Stimulated activated naive CD8-positive, alpha-beta T cell treated with anti-CD3 and anti-CD28 coated beads, Interleukin-15, Interleukin-2, amounts not matched to agents 100 U/mL and 50 U/mL, for 24 hours (primary cell): ENCODE results near the gene NT5DC4.
A peak's percentile ranks its signal among the peaks of the same experiment; 100 is the strongest.

Experiments
- ATAC-seq: fragments of 150-1000 bp; cut with Tn5 transposase; one replicate; pipeline ENCODE4 v1.10.0; 2021
- DNase-seq: peaks from one replicate; pipeline ENCODE4 v3.0.0; 2021

Gene NT5DC4

DNA sequence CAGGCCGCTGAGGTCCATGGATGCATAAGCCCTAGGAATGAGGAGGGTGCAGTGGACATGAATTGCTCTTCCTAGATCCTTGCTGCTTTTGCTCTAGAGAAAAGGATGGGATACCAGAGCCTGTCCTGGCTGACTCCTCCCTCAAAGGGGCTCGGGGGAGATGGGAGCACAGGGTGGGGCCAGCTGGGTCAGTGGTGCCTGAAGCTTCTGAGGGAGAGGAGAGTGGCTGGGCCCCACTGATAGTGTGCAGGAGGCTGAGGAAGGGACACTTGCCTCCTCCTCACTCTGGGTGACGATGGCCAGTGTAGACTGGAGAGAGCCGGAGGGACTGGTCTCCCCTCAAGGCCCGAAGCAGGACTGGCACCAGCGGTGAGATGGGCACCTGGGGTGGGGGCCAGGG lies at the start of gene NT5DC4:
NT5DC4 (plus strand) TSS at position 236 of the 400 bp plus-strand sequence; CDS start at position 296, 60 bp downstream.
- no peak for ATAC-seq
- no peak for DNase-seq

GRCh38 chr2:112671801-112672200 lies 49.0 kb upstream of the NT5DC4 start:
- ATAC-seq (no peak), DNase-seq (no peak)

- no peak for DNase-seq
- no peak for ATAC-seq
Observed at GRCh38 chr2:112673008-112673407, 47.8 kb upstream of the NT5DC4 start.

DNA sequence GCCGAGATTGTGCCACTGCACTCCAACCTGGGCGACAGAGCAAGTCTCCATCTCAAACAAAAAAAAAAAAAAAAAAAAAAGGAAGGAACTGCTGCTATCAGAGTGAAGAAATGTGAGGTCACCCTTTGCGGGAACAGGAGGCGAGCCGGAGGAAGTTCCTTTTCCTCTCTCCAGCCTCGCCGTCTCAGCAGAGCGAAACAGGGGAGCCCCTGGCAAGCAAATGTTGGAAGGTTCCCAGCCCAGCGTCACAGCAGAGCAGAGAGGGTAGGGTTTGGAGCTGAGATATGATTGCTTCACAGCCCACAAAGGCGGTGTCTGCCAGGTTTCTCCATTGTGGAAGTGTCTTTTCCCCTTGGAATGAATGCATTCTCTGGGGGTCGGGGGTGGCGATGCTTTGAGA lies 46.6 kb upstream of the NT5DC4 start:
- DNase-seq (no peak), ATAC-seq (no peak)

DNA sequence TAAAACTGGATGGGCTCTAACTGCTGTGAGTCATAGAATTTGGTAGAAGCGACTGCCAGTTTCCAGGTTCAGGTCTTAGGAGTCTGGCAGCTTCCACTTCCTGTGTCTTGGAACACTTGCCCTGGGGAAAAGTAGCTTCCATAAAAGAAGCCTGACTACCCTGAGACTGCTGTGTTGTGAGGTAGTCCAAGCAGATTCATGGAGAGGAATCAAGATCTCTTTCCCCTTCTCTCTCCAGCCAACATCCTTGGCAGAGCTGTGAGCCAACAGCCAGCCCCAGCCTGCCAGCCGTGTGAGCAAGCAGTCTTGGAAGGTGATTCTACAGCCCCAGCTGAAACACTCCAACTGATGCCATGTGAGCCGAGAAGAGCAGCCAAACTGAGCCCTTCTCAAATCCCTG lies 41.3 kb upstream of the NT5DC4 start:
- no peak for ATAC-seq
- DNase-seq, result no peak

DNA sequence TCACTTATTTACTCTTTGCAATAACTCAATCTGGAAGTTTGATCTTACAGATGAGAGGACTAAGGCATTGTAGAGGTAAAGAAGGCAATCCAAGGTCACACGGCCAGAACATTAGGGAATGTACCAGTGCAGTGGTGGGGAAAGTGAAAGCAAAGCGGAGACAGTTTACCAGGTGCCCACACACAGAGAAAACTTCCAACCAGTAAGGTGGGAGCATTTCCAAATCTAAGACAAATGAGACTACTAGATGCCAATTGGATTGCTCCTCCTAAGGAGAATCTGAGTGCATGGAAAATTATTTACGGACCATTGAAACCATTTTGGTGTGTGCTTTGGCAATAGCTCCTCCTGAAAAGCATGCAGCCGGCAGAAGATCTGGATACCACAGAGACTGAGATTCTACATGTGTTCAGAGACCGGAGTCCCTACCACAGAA lies 40.1 kb upstream of the NT5DC4 start:
- ATAC-seq (no peak), DNase-seq (no peak)

GRCh38 chr2:112682101-112682500 lies 38.7 kb upstream of the NT5DC4 start:
- ATAC-seq (no peak), DNase-seq (no peak)

DNA sequence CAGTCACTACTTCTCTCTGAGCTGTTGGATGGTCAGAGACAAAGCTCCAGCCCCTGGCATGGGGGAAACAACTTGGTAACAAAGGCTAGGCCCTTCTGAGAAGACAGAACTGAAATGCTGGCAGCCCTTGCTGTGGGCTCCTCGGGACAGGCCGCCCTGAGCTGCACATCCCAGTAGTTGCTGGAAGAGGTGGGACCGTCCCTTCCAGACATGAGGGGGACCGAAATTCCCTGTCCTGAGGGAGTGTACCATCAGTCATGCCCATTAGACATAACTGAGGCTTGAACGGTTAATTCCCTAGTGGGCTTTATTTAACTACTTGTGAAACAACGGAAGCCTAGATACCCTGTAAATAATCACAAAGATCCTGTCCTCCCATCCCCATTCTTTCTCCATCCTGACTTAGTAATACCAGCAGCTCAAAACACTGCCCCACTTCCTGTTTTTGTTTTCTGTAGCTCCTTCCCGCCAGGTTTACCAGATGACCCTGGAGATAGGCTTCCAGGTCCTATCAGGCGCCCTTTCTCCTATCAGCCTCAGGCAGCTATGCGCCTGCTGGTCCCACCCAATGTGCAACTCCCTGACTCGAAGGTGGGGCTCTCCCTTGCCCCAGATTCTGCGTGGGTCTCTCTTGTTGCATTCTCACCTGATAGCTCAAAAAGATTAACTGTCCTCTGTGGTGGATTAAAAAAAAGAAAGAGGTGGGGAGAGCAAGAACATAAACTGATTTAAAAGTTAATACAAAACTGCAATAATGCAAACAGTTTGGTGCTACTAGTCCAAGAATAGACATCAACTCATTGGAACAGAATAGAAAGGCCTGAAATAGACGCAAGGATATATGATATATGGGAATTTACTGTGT lies 37.0 kb upstream of the NT5DC4 start:
- DNase-seq (no peak), ATAC-seq (no peak)

DNA sequence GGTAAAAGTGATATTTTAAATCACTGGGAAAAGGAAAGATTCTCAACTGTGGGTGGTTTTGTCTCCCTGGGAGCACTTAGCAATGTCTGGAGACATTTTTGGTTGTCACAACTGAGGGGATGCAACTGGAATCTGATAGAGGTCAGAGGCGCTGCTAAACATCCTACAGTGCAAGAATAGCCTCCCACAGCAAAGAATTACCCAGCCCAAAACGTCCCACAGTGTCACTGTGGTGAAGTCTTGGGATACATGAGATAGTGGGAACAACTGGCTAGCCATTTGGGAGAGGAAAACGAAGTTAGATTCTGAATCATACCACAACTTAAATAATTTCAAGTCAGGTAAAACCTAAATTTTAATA lies 36.4 kb upstream of the NT5DC4 start:
- no peak for DNase-seq
- no peak for ATAC-seq

DNA sequence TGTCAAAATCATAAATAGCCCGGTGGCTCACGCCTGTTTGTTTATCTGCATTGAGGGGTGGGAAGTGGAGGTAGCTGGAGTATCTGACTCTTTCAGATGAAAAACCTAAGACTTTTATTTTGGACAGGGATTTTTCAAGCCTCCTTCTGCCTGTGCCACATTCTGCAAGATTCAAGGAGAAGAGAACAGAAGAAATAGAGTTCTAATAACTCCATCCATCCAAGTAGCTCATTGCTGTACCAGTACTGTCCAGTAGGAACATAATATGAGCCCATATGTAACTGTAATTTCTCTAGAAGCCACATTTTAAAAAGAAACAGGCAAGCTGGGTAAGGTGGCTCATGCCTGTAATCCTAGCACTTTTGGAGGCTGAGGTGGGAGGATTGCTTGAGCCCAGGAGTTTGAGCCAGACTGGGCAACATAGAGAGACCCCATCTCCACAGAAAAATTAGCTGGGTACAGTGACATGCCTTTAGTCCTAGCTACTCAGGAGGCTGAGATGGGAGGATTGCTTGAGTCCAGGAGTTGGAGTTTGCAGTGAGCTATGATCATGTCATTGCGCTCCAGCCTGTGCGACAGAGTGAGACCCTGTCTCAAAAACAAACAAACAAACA lies 35.4 kb upstream of the NT5DC4 start:
- DNase-seq (no peak), ATAC-seq (no peak)

DNA sequence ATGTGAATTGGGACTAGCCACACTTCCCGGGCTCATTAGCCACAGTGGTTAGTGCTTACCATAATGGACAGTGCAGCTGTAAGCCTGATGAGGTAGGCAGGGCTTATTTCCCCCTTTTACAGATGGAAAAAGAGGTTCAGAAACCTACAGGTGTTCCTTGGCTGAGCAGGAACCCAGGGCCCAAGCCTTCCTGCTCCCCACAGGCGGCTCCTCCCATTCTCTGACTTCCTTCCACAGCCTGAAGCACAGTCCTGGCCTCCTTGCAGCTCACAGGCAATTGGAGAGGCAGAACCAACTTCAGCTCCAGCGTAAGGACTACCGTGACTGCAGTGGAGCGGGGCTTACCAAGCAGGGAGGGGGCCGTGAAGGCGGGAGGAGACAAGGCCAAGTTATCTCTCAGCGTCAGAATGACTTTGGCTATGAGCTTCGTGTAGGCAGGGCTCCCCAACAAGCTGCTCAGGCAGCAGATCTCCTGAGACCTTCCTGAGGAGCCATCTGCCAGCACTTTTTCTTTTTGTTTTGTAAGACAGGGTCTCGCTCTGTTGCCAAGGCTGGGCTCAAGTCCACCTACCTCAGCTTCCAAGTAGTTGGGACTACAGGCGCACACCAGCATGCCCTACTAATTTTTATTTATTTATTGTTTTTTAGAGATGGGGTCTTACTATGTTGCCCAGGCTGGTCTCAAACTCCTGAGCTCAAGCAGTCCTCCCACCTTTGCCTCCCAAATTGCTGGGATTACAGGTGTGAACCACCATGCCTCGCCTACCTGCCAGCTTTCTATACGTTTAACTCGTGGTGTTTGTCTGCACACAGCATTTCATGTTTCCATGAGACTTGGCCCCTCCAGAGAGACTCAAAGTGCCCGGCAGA lies 34.2 kb upstream of the NT5DC4 start:
- ATAC-seq (no peak), DNase-seq (no peak)

DNA sequence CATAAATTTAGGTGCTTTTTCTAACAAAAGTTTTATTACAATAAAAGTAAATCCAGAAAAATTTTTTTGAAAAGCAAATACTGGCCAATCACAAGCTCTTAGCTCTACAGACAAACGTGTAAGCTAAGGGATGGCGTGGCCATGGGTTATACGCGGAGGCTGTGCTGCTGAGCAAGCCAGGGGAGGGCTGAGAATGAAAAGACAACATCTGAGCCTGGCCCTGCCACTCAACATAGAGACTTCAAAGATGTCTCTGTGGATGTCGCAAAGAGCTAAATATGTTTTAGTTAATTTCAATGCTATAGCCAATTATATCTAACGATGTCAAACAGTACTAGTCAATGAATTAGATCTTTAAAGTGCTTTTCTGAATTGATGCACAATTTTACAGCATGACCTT lies 33.3 kb upstream of the NT5DC4 start:
- no peak for ATAC-seq

DNA sequence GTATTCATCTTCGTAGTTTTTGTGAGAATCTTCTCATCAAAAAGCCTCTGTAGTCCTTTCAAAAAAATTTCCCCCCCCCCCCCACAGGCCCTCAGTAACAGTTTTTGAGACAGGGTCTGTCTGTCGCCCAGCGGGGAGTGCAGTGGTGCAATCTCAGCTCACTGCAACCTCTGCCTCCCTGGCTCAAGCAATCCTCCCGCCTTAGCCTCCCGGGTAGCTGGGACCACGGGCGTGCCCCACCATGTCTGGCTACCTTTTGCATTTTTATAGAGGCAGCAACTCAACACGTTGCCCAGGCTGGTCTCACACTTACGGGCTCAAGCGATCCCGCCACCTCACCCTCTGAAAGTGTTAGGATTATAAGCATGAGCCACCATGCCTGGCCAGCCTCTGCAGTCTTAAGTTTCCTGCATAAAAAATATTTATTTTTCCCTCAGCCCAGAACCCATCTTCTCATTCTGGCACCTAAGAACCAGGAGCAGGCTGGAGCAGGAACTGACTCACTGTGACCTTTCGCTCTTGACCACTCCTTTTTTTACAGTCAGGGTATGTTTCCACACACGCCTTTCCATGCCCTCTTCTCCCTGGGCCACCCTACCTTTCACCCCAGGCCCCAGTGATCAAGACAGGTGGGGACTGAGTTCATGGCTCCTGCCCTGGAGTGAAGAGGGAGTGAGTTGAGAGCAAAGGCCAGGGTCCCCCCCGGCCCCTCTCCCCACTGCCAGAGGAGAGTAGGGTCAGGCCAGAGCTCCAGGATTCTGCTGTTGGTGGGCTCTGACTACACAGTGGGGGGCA lies 32.5 kb upstream of the NT5DC4 start:
- ATAC-seq, result no peak
- DNase-seq, result no peak

More for the DNA sequence above, 33.3 kb upstream of the NT5DC4 start:
- DNase-seq, result no peak

GRCh38 chr2:112690853-112691401 lies 29.9 kb upstream of the NT5DC4 start:
- ATAC-seq (peak; percentile 53), DNase-seq (peak; percentile 67)

DNA sequence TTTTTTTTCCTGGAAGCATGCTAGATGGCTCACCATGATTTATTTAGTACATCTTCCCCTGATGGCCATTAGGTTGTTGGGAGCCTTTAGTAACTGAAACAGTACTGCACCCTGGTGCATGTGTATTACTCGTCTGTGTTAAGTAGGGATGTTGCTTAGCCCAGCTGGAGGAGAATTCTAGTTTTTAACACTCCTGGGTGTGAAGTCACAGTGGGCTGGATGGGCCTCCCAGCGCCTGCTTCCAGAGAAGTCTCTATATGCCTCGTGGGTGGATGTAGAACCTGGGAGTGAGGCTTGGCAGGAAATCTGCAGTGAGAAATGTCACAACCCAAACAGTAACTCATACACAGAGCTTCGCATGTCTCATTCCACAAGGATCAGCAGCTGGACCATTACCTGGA lies 28.9 kb upstream of the NT5DC4 start:
- DNase-seq (no peak), ATAC-seq (no peak)

GRCh38 chr2:112692495-112692911 lies 28.3 kb upstream of the NT5DC4 start:
- DNase-seq (peak; percentile 68), ATAC-seq (peak; percentile 92)

GRCh38 chr2:112692918-112693317 lies 27.9 kb upstream of the NT5DC4 start:
- ATAC-seq (peak; percentile 35), DNase-seq (peak; percentile 51)

DNA sequence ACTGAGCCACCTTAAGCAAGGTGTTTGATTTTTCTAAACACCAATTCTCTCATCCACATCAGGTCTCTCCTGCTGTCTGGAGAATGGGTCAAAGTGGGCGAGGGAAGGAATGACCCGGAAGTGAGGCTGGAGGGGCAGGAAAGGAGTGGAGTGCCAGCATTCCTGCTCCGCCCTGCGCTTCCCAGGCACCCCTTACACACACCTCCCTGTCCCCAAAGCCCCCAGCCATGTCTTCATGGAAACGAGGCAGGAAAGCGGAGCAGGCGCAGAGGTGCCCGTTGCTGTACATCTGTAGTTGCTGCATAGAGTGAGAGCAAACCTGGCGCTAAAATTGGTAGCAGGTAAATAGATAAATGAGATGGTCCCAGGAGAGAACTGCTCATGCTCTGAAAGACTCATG lies 27.2 kb upstream of the NT5DC4 start:
- no peak for ATAC-seq
- no peak for DNase-seq

- no peak for ATAC-seq
Observed at GRCh38 chr2:112694182-112694581, 26.6 kb upstream of the NT5DC4 start.

DNA sequence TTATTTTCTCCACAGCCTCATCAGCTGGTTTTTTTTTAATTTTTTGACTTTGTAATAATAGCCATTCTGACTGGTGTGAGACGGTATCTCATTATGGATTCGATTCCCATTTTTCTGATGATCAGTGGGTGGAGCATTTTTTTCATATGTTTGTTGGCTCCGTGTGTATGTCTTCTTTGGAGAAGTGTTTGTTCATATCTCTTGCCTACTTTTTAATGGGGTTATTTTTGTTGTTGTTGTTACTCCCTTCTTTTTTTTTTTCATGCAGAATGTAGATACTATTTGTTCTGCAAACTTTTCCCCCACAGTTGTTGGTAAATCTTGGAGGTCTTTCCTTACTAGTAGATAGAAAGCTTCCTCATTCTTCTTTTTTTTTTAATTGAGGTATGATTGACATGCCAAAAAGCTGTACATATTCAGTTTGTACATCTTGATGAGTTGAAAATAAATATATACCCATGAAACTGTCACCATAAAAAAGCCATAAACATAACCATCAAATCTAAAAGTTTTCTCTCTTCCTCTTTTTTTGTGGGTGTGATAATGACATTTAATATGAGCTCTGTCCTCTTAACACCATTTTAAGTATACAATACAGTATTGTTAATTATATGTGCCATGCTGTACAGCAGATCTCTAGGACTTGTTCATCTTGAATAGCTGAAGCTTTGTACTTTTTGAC lies 21.8 kb upstream of the NT5DC4 start:
- ATAC-seq (no peak), DNase-seq (no peak)

More at GRCh38 chr2:112694182-112694581, 26.6 kb upstream of the NT5DC4 start:
- no peak for DNase-seq
